Measurements from ENCODE around the gene PSENEN. TPM values are rescaled to one million over a fixed set of nuclear protein-coding genes. Genes with fewer than 3 reads are reported as not detected.

PSENEN gene
- total RNA-seq, 6 experiments from 2014 or later = 24.2 to 42.9 (median 35.8) TPM

DNA sequence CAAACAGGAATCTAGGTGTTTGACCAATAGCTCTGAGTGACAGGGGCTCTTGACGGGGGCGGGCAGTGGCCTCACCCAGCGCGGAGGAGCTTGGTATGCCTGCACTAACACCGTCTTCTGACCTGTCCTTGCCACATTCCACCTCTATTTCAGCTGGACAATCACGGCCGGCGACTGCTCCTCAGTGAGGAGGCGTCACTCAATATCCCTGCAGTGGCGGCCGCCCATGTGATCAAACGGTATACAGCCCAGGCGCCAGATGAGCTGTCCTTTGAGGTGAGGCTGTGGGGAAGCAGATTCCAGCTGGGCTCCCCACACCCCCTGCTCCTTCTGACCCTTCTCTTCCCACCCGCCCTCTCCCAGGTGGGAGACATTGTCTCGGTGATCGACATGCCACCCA is 34.6 kb downstream of the PSENEN start:
- 40% methylated on average over 1 of the region's 16 CpGs for WGBS (ENCODE audit: insufficient coverage, low coverage, low lambda C conversion rate, missing lambda C conversion rate)
- TF ChIP-seq, protein P1, sequence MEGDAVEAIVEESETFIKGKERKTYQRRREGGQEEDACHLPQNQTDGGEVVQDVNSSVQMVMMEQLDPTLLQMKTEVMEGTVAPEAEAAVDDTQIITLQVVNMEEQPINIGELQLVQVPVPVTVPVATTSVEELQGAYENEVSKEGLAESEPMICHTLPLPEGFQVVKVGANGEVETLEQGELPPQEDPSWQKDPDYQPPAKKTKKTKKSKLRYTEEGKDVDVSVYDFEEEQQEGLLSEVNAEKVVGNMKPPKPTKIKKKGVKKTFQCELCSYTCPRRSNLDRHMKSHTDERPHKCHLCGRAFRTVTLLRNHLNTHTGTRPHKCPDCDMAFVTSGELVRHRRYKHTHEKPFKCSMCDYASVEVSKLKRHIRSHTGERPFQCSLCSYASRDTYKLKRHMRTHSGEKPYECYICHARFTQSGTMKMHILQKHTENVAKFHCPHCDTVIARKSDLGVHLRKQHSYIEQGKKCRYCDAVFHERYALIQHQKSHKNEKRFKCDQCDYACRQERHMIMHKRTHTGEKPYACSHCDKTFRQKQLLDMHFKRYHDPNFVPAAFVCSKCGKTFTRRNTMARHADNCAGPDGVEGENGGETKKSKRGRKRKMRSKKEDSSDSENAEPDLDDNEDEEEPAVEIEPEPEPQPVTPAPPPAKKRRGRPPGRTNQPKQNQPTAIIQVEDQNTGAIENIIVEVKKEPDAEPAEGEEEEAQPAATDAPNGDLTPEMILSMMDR (IDR thresholded peaks at IDR 0.05) = no peak
- no peak for TF ChIP-seq POLR2A (IDR thresholded peaks at IDR 0.05)
- no peak for DNase-seq
- H3K27ac ChIP-seq = no peak overlapping the region
- H3K4me1 ChIP-seq = no peaks in the 10 kb centered on the region
- no peak for ATAC-seq
- no peak overlapping the region for H3K4me3 ChIP-seq
- intact Hi-C loops (cut with DNase I) = no loop called here
- H3K27me3 ChIP-seq = no peaks in the 10 kb centered on the region
- no peaks in the 10 kb centered on the region for H3K9me3 ChIP-seq
- H3K36me3 ChIP-seq = no peaks in the 10 kb centered on the region

DNA sequence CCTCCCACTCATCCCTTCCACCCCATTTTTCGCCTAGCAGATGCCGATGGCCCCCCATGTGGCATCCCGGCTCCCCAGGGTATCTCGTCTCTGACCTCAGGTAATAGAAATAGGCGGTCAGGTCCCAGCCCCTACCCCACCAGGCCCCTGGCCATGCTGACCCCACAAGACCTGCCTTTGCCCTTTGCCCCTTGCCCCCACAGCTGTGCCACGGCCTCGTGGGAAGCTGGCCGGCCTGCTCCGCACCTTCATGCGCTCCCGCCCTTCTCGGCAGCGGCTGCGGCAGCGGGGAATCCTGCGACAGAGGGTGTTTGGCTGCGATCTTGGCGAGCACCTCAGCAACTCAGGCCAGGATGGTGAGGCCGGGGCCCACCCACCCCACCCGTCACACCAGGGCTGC is 35.3 kb downstream of the PSENEN start:
- Histone ChIP-seq H3K4me3 (no peak overlapping the region), H3K27ac (no peak overlapping the region), H3K4me1 (no peaks in the 10 kb centered on the region), H3K9me3 (no peaks in the 10 kb centered on the region), H3K36me3 (no peaks in the 10 kb centered on the region), H3K27me3 (no peaks in the 10 kb centered on the region)
- DNase-seq (no peak), ATAC-seq (no peak)
- intact Hi-C loops (cut with DNase I) = no loop called here
- TF ChIP-seq, protein P1 (IDR thresholded peaks at IDR 0.05) = no peak
- TF ChIP-seq POLR2A (IDR thresholded peaks at IDR 0.05) = no peak
- WGBS (ENCODE audit: insufficient coverage, low coverage, low lambda C conversion rate, missing lambda C conversion rate) = 81% methylated on average over 5 of the region's 20 CpGs

DNA sequence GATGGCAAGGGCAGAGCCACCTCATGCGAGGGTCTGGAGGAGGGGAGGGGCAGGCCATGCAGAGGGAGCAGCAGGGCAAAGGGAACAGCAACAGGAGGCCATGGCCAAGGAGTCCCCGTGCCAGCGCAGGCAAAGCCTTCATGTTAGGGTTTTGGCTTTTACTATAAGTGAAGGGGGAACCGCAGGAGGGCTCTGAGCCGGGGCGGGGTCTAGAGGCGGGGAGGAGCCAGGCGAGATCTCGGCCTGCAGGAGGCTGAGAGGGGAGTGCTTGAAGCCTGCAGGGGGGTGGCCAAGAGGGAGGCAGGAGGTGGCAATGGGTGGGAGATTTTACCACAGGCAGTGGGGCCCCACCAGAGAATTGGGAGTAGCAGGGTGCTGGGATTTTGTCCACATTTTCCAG is 36.2 kb downstream of the PSENEN start:
- intact Hi-C loops (cut with DNase I) = no loop called here
- no peaks in the 10 kb centered on the region for H3K9me3 ChIP-seq
- no peaks in the 10 kb centered on the region for H3K36me3 ChIP-seq
- H3K27me3 ChIP-seq = no peaks in the 10 kb centered on the region
- DNase-seq (no peak), ATAC-seq (no peak)
- 96% methylated on average over 7 of the region's 9 CpGs for WGBS (ENCODE audit: insufficient coverage, low coverage, low lambda C conversion rate, missing lambda C conversion rate)
- no peak overlapping the region for H3K4me3 ChIP-seq
- no peaks in the 10 kb centered on the region for H3K4me1 ChIP-seq
- no peak overlapping the region for H3K27ac ChIP-seq
- TF ChIP-seq POLR2A (IDR thresholded peaks at IDR 0.05) = no peak
- TF ChIP-seq, protein P1 (IDR thresholded peaks at IDR 0.05) = no peak

DNA sequence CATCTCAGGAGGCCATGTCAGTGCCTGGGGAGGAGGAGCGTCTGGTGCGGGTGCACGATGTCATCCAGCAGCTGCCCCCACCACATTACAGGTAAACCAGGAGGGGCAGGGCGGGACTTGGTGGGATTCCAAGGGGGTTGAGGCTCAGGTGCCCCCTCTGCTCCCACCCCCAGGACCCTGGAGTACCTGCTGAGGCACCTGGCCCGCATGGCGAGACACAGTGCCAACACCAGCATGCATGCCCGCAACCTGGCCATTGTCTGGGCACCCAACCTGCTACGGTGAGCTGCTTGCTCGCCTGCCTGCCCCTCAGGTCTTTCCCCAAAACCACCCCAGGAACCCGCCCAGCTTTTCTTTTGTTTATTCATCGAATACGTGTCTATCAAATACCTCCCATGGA is 37.1 kb downstream of the PSENEN start:
- no peak for ATAC-seq

More for the DNA sequence above, 37.1 kb downstream of the PSENEN start:
- H3K4me1 ChIP-seq = no peaks in the 10 kb centered on the region
- TF ChIP-seq POLR2A (IDR thresholded peaks at IDR 0.05) = no peak
- TF ChIP-seq, protein P1 (IDR thresholded peaks at IDR 0.05) = no peak
- intact Hi-C loops (cut with DNase I) = no loop called here
- peak in 1 of 3 donors; percentile 45 for DNase-seq
- 90% methylated on average over 2 of the region's 12 CpGs for WGBS (ENCODE audit: insufficient coverage, low coverage, low lambda C conversion rate, missing lambda C conversion rate)
- no peaks in the 10 kb centered on the region for H3K27me3 ChIP-seq
- no peaks in the 10 kb centered on the region for H3K36me3 ChIP-seq
- H3K4me3 ChIP-seq = no peak overlapping the region
- no peak overlapping the region for H3K27ac ChIP-seq
- H3K9me3 ChIP-seq = no peaks in the 10 kb centered on the region

Measured in right lobe of liver (tissue), 6 donors.